ENCODE measurements around the gene ATP10A.
"Not testable (repeated sequence)": the region's sequence is repeated elsewhere in the genome, so short reads cannot be mapped to it uniquely, and the experiment has no call there.

The ATP10A gene

DNA sequence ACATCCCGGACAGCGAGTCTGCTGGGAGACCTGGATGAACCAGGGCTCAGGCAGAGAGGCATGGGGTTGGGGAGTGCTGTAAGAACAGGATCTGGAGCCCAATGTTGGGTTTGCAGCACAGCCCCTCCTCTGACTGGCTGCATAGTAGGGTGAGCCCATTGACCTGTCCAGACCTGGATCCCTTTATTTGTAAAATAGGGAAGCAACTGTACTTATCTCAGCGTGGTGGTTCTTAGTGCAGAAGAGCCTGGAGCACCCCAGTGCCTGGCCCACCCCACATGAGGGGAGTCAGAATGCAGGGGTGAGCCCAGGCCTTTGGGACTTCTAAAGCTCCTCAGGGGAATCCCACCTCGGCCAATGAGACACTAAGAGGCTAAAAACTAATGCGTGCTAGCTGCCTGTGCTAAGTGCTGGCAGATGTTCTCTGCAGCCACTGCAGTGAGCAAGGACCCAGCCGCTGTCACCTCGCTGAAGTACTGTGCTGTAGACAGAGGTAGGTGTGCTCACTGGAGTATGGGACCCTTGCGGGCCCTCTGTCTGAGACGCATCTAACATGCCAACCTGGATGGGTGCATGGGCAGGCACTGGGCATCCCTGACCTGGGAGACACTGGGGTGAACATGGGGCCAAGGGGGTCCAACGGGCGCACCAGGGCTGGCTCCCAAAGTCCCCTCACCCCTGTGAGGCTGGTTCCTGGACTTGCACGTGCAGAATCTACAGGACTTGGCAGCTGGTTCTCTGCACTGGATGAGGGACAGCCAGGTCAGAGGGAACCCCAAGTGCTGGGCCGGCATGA, 95.6 kb downstream of the ATP10A start:
- no peak for DNase-seq

DNA sequence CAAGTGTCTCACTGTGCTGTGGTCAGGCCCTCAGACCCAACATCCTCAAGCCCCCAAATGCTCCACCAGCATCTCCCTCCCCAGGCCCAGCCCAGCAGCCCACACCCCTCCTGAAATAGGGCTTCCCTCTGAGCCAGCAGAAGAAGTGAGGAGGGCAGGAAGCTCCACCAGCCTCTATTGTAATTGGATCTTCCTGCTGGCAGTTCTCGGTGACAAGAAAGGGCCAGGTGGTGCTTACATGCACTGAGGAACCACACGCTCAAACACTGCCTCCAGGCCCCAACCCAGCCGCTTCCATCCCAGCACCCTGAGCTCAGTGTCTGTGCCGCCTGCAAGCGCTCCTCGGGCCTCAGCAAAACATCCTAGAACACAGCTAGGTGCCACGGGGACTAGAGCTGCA, 96.7 kb downstream of the ATP10A start:
- no peak for DNase-seq

DNA sequence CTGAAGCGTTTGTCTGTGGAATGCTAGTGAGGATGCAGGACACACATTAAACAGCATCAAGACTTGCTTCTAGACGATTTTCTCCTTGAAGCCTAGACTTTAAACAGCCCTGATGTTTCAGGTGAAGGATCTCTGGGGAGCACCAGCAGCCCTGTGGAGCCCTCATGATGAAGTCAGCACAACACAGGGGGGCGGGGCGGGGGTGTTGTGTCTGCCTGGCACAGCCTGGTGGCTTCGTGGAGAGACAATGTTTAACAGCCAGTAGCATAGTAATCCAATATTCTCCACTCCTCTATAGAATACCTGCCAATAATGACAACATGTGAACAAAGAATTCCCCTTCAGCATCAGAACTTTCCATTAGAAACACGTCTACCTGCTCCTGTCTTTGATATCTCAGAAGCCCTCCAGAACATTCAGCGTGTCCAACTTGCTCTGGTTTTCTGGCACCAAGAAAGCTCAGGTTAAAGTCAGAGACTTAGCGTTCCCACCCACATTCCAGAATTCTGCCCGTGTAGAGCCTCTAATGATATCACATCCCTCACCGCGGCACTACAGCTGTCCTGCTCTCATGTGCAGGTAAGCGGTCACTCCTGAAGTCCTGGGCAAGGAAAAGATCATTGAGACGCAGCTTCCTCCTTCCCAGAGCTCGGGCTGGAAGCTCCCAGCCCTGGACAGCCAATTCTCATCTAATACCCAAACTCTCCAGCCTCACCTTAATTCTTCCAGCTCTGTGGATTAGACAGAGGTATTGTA, 98.0 kb downstream of the ATP10A start:
- no peak for DNase-seq

DNA sequence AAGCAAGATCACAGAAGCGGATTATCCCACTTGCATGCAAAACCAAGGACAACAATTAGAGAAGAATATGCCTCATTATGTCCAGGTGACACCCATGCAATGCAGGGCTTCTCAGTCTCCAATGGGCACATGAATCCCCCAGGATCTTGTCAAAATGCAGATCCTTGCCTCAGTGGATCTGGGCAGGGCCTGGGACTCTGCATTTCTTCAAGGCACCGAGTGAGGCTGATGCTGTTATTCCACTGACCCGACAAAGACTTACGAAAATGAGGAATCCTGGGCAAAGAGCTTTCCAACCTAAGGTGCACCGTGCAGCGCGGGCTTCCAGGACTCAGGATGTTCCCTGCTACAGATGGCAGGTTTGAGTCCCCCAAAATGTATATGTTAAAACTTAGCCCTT, 99.2 kb downstream of the ATP10A start:
- no peak for DNase-seq

DNA sequence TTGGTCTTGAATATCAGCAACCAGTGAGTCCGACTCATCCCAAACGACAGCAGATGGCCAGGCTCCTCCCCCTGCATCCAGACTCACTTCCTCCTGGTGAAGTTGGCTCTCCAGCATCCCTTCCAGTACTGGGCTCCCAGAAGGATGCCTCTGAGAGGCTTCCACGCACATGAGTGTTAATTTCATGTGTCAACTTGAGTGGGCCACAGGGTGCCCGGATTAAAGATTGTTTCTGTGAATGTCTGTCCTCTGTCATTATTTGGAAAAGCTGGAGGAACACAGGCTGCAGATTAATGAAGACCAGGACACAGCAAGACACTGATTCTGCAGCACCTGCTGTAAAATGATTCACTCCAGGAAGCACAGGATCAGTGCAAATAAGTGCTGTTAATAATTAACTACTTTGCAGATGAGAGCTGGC, 99.8 kb downstream of the ATP10A start:
- no peak for DNase-seq

DNA sequence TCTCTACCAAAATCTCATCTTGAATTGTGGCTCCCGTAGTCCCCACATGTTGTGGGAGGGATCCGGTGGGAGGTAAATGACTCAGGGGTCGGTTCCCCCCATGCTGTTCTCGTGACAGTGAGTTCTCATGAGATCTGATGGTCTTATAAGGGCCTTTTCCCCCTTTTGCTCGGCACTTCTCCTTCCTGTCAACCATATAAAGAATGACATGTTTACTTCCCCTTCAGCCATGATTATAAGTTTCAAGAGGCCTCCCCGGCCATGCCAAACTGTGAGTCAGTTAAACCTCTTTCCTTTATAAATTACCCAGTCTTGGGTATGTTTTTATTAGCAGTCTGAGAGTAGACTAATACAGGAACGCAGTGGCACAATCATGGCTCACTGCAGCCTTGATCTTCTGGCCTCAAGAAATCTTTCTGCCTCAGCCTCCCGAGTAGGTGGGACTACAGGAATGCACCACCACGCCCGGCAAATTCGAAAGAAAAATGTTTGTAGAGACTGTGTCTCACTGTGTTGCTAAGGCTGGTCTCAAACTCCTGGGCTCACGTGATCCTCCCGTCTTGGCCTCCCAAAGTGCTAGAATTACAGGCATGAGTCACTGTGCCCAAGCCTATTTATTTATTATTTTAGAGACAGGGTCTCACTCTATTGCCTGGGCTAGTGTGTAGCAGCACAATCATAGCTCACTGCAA, 101.0 kb downstream of the ATP10A start:
- no peak for DNase-seq

DNA sequence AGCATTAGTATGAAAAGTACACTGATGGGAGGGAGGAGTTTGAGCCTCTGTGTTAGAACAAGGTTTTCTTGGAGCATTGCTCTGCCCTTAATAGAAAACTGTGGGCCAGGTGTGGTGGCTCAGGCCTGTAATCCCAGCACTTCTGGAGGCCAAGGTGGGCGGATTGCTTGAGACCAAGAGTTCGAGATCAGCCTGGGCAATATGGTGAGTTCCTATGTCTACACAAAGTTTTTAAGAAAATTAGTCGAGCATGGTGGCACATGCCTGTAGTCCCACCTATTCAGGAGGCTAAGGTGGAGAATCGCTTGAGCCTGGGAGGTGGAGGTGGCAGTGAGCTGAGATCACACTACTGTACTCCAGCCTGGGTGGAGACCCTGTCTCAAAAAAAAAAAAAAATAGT, 103.7 kb downstream of the ATP10A start:
- no peak for DNase-seq

DNA sequence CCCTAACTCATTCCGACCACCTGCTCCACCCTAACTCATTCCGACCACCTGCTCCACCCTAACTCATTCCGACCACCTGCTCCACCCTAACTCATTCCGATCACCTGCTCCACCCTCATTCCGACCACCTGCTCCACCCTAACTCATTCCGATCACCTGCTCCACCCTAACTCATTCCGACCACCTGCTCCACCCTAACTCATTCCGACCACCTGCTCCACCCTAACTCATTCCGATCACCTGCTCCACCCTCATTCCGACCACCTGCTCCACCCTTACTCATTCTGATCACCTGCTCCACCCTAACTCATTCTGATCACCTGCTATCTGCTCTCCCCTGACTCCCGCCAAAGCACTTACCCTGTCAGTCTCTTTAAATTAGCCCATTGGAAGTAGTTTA, 104.5 kb downstream of the ATP10A start:
- DNase-seq = not testable (repeated sequence)

DNA sequence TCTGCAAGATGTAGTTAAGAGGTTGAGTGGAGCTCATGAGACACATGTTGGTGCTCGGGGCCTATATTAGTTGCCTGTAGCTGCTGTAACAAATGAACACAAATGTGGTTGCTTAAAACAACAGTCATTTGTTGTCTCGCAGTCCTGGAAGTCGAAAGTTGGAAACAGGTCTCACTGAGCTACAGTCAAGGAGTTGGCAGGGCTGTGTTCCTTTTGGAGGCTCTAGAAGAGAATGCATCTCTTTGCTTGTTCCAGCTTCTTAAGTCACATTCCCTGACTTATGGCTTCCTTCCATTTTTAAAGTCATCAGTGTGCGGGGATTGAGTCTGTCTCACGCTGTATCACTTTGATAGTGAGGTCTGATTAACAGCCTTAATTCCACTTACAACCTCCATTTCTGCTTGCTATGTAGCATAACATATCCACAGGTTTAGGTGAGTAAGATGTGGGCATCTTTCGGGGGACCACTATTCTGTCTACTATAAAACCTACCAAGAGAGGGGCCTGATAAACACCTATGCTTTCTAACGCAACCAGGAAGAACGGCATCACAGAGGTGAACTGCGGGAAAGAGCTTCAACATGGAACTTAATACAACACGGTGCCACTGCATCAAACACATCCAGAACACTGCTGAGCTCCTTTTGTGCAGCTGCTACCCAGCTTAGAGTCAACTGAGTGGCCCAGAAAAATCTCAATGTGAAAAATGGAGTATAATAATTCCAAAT, 119.4 kb downstream of the ATP10A start:
- DNase-seq = no peak

DNA sequence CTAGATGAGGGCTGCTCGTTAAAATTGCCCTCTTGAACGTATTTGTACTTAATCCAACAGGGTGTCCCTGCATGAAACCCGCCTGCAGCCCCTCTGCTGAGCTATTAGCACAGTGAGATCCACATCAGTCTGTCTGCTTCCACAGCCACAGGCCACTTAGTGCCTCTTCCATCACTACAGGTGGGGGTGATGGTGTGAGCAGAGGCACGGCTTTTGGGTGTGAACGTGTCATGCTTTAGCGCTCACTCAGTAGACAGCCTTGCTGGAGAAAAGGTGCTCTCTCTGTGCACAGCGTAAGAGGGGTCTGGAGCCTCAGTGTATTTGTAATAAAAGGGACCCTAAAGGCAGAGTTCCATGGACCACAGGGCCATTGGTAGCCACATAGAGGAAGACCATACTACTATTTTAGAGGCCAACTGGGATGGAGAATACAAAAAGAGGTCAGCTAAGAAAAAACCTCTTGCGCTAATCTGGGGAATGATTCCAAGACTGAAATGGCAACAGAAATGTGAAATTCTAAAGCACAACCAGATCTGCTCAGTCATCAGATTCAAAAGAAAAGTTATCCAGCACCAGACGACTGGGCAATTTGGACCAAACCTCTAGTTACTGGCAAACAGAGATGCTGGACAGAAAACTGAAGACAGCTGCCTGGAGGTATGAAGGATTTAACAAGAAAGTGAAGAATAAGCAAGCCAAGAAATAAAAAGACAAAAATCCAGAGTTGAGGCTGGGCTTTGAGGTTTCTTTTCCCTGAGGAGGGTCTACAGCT, 120.2 kb downstream of the ATP10A start:
- no peak for DNase-seq

DNA sequence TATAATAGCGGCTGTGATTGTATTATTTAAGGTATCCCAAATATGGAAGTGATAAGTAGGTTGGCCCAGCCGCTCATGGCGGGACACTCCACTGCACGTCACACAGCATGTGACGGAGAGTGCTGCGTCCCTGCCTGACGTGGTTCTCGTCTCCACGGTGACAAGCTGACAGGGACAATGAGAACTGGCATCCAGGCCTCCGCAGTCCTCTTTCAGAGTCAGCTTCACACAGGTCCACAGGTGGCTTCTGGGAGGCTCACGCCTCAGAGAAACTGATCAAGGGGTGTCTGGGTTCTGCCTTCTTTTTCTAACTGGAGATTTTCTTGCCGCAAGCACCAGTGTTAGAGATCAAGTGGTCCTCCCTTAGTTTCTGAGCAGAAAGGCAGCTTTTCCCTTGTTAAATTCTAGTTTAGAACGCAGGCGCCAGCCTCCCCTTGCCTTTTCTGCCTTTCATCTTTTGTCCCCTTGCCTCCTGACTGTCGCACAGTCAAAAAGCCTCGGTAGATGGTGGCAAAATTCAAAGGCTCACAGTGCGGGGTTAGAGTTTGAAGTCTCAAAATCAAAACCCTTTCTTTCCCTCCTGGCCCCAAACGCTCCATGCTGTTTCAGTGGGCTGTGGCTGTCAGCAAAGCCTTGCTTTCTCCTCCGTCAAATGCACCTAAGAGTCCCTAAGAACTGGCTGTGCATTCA, 120.9 kb downstream of the ATP10A start:
- no peak for DNase-seq

DNA sequence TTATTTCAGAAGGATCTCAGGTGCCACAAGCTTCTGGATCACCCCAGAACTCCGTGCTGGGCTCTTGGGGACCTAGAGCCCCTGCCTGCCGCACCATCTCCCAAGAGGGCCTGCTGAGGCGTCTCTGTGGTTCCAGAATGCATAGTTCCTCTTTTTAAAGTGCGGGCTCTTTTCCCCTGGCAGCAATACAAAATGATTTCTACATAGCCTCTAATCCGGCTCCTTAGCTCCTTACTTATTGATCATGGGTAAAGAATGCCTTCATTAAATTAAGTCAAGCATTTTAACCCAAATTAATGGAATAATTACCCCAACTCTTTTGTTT, 121.9 kb downstream of the ATP10A start:
- DNase-seq = no peak

DNA sequence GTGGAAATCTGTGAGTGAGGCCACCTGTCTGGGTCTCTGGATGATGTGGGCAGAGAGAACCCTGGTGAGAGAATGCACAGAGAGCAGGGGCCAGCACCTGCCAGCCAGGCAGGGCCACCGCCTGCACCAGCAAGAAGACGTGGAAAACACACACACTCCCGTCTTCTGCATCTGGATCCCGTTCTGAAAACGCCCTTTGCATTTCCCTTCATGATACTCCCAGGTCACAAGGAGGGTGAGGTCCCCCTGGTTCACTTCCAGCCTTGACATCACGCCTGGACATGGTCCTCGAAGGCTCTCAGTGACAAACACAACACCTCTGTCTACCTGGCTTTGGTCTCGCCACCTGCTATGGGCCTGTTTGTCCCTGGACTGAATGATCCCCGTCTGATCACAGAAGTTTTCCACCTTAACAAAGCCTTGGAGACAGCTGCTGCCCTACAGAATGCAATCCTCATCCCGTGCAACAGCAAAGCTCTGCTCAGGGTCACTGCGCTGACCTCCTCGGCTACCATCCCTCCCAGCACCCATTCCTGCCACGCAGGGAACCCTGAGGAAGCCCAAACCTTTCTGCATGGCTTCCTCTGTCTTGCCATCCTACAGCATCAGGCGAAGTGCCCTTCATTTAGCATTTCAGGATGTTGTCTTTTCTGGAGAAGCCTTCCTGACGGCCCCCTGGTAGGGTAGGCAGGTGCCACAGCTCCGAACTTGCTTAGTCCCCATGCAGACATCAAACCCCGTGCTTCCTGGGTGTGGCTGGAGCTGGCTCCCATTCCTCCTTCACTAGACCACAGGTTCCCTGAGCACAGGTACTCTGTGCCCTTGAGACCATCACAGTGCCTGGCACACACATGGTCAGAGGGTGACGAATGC, 122.5 kb downstream of the ATP10A start:
- no peak for DNase-seq

DNA sequence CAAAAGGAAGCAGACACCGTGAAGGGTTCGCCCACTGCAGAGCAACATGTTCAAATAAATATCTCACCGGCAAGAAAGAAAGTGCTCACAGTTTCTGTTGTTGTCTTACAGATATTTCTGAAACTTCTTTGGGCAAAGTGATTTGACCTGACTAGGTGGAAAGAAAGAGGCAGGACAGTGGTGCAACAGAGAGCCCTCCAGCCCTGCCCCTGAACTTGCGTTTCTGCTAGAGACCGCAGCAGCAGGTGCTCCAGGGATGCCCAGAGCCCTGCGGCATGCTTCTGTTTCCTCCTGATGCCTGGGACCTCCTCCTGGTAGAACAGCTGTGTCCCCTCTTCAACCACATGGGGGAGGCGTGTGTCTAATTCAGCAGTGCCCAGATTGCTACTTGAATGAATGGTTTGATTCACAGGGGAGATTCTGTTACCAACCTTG, 123.4 kb downstream of the ATP10A start:
- no peak for DNase-seq

DNA sequence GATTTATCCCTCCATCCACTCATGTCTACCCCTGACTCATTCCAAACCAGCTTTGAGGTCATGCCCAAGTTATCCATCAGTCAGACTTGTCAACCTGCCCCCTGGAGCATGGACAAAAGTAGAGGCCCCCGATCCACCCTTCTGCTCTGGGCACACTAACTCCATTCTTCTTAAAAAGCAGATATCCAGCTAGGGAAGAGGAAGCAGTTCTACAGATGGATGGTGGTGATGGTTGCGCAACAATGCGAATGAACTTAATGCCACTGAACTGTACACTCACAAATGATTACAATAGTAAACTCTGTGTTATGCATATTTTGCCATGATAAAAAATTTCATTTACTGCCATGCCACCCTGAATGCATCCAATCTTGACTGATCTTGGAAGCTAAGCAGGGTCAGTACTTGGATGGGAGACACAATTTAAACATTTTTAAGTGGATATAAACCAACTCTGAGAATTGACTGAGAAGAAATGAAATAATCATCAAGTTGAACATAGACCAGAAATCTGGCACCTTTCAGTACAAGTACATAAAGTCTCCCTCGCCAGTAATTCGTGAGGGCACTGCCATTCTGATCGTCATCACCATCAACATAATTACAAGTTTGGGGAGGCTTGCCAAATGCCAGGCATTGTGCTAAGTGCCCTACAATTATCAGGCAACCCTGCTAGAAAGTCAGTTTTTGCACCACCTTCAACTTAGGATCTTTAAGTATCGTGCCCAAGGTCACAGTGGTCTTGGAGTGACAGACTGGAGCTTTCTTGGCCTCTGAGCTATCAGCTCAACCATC, 124.8 kb downstream of the ATP10A start:
- DNase-seq = no peak

DNA sequence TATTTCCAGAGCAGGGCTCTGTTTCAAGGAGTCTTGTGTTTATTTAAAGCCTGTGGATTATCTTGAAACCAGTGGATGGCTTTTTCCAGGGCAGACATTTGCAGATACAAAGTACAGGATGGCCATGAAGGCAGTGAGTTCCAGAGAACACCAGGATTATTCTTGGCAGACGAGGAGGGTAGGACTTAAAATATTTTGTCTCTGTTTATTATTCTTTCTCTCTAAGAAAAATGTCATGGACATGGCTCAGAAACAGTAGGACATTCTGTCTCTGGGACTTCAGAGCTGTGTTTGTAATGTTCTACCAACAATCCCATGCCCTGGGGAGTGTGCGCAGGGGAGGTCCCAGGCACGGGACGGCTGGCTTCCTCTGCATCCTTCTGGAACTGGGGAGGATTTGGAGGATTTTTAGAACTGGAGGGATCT, 125.9 kb downstream of the ATP10A start:
- DNase-seq = no peak

DNA sequence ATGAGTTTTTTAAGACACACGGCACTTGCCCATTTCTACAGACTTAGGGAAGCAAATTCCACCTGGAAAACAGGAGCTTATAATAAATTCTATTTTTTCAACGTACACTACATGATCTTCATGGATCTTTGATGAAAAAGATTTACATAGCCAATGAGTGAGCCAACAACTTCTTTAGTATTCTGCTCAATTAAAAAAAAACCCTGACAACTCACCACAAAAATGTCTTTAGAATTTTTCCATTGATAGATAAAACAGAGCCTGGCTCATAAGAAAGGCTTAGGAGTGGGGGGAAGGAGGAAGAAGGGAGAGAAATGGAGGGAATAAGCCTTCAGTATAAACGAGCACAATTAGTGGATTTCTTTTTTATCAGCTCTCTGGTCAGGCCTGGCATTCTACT, 126.7 kb downstream of the ATP10A start:
- no peak for DNase-seq

DNA sequence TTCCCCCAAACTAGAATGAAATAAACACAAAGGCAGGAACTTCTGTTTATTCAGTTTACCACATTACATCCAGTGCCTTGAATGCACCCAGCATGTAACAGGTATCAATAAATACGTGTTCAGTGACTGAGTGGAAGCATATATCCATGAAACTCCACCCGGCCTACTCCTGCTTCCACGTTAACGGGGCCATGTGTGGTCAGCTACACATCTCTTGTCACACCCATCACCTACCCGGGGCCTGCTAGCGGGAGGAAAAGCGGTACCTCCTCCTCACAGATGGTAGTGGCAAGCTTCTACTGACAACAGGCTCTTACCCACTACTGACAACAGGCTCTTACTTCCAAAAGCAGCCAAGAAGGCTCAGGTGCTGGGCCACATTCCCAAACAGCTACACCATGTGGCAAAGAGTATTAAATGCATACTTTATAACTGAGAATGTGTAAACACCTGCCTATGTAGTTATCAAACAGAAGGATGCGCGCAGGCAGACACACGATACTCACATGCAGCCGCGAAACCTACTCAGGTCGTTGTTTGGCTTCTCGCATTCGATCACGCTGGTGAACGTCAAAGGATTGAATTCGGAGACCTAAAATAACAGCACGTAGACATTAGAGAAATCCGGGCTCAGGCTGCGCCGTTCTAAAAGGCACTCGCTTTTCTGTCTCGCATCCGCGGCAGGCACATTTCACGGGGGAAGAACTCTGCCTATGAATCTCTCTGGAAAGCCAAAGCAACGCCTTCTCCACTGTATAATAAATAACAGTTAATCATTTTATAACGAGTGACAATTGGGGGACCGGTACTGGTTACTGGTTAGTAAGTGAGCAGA, 127.4 kb downstream of the ATP10A start:
- DNase-seq = no peak

Data from NCI-H2227 treated with DMSO at 0.1 percent for 48 hours (cell line).